ENCODE measurements around the gene NLGN1. TPM values are rescaled to one million over a fixed set of nuclear protein-coding genes. Genes with fewer than 3 reads are reported as not detected.

Gene NLGN1
- total RNA-seq, 2 donors from 2014 or later, result 0.98 to 2.0 TPM

- no peak for DNase-seq
- intact Hi-C loops (cut with DNase I, micrococcal nuclease), result no loop called here
- no peak for ATAC-seq
These were observed 578.7 kb downstream of the NLGN1 start for GRCh38 chr3:173976281-173976680.

GRCh38 chr3:173977747-173978146, 580.2 kb downstream of the NLGN1 start:
- ATAC-seq (no peak), DNase-seq (no peak)
- intact Hi-C loops (cut with DNase I, micrococcal nuclease), result no loop called here

- no peak for ATAC-seq
- intact Hi-C loops (cut with DNase I, micrococcal nuclease), result no loop called here
These were observed 585.8 kb downstream of the NLGN1 start for GRCh38 chr3:173983343-173983742.

GRCh38 chr3:173986861-173987410, 589.4 kb downstream of the NLGN1 start:
- DNase-seq, result no peak
- no peak for ATAC-seq
- intact Hi-C loops (cut with DNase I, micrococcal nuclease), result no loop called here

More at GRCh38 chr3:173983343-173983742, 585.8 kb downstream of the NLGN1 start:
- no peak for DNase-seq

GRCh38 chr3:173988909-173989308, 591.4 kb downstream of the NLGN1 start:
- intact Hi-C loops (cut with DNase I, micrococcal nuclease), result no loop called here
- ATAC-seq, result no peak
- DNase-seq, result no peak

- no peak for DNase-seq
- no peak for ATAC-seq
- intact Hi-C loops (cut with DNase I, micrococcal nuclease), result no loop called here
These were observed 594.9 kb downstream of the NLGN1 start for GRCh38 chr3:173992416-173992815.

GRCh38 chr3:173993299-173993698, 595.8 kb downstream of the NLGN1 start:
- DNase-seq (no peak), ATAC-seq (no peak)
- intact Hi-C loops (cut with DNase I, micrococcal nuclease), result no loop called here

- intact Hi-C loops (cut with DNase I, micrococcal nuclease), result no loop called here
- no peak for ATAC-seq
- no peak for DNase-seq
These were observed 603.1 kb downstream of the NLGN1 start for GRCh38 chr3:174000675-174001074.

GRCh38 chr3:174002543-174002942, 605.0 kb downstream of the NLGN1 start:
- ATAC-seq, result no peak

GRCh38 chr3:174010907-174011306, 613.4 kb downstream of the NLGN1 start:
- no peak for DNase-seq
- intact Hi-C loops (cut with DNase I, micrococcal nuclease), result no loop called here
- no peak for ATAC-seq

More at GRCh38 chr3:174002543-174002942, 605.0 kb downstream of the NLGN1 start:
- DNase-seq, result no peak
- intact Hi-C loops (cut with DNase I, micrococcal nuclease), result no loop called here

GRCh38 chr3:174016186-174016585, 618.6 kb downstream of the NLGN1 start:
- intact Hi-C loops (cut with DNase I, micrococcal nuclease), result no loop called here
- ATAC-seq (no peak), DNase-seq (no peak)

- ATAC-seq (no peak), DNase-seq (no peak)
- intact Hi-C loops (cut with DNase I, micrococcal nuclease), result no loop called here
These were observed 622.6 kb downstream of the NLGN1 start for GRCh38 chr3:174020156-174020555.

GRCh38 chr3:174023421-174023820, 625.9 kb downstream of the NLGN1 start:
- intact Hi-C loops (cut with DNase I, micrococcal nuclease), result no loop called here
- ATAC-seq, result no peak
- no peak for DNase-seq

GRCh38 chr3:174028673-174029072, 631.1 kb downstream of the NLGN1 start:
- DNase-seq (no peak), ATAC-seq (no peak)
- intact Hi-C loops (cut with DNase I, micrococcal nuclease), result no loop called here

GRCh38 chr3:174035328-174035886, 637.9 kb downstream of the NLGN1 start:
- no peak for ATAC-seq
- DNase-seq, result no peak
- intact Hi-C loops (cut with DNase I, micrococcal nuclease), result no loop called here

GRCh38 chr3:174046311-174046710, 648.8 kb downstream of the NLGN1 start:
- intact Hi-C loops (cut with DNase I, micrococcal nuclease), result no loop called here
- ATAC-seq (no peak), DNase-seq (no peak)

- no peak for ATAC-seq
These were observed 651.9 kb downstream of the NLGN1 start for GRCh38 chr3:174049472-174049871.

GRCh38 chr3:174051191-174051590, 653.6 kb downstream of the NLGN1 start:
- intact Hi-C loops (cut with DNase I, micrococcal nuclease), result no loop called here
- DNase-seq (no peak), ATAC-seq (no peak)

More at GRCh38 chr3:174049472-174049871, 651.9 kb downstream of the NLGN1 start:
- intact Hi-C loops (cut with DNase I, micrococcal nuclease), result no loop called here
- no peak for DNase-seq

- intact Hi-C loops (cut with DNase I, micrococcal nuclease), result no loop called here
- DNase-seq, result no peak
- ATAC-seq, result no peak
These were observed 661.3 kb downstream of the NLGN1 start for GRCh38 chr3:174058804-174059203.

- no peak for ATAC-seq
- intact Hi-C loops (cut with DNase I, micrococcal nuclease), result no loop called here
- no peak for DNase-seq
These were observed 662.9 kb downstream of the NLGN1 start for GRCh38 chr3:174060431-174060830.

- DNase-seq (no peak), ATAC-seq (no peak)
- intact Hi-C loops (cut with DNase I, micrococcal nuclease), result no loop called here
These were observed 663.6 kb downstream of the NLGN1 start for GRCh38 chr3:174061162-174061561.

All from left colon (tissue), 2 donors.